ENCODE results near the gene FOXD1. TPM values are rescaled to one million over a fixed set of nuclear protein-coding genes. Genes with fewer than 3 reads are reported as not detected.

Gene FOXD1
- total RNA-seq, 3 donors from 2014 or later (not counting 1 experiment from before 2014, with no cell fraction given), result 0.31 to 0.63 (median 0.41) TPM

GRCh38 chr5:73437101-73437776 is 11.3 kb downstream of the FOXD1 start:
- Mint-ChIP-seq H3K4me3 (peak overlapping the region; percentile 25), H3K27me3 (ENCODE audit: low read depth in 2 of 2) (peaks cover 69 to 76% of the 10 kb centered on the region in 2 donors), H3K4me1 (peaks cover 5 to 6% of the 10 kb centered on the region in 2 donors), H3K36me3 (peaks cover 14% of the 10 kb centered on the region), H3K9me3 (peaks cover 0 to 2% of the 10 kb centered on the region in 2 donors), H3K27ac (no peak overlapping the region)
- H3K4me1 ChIP-seq (ENCODE audit: control insufficient read depth, insufficient read depth, low read length), result peaks cover 3% of the 10 kb centered on the region
- peak in 1 of 3 donors; percentile 25 for ATAC-seq
- no peak overlapping the region for H3K27ac ChIP-seq (ENCODE audit: low read length)
- no peaks in the 10 kb centered on the region for H3K9me3 ChIP-seq (ENCODE audit: control insufficient read depth, insufficient read depth, low read length)
- TF ChIP-seq CTCF (IDR thresholded peaks at IDR 0.05), result no peak
- H3K36me3 ChIP-seq (ENCODE audit: control insufficient read depth, insufficient read depth, low read length), result no peaks in the 10 kb centered on the region
- intact Hi-C loops (cut with micrococcal nuclease), result no loop called here
- H3K4me3 ChIP-seq (ENCODE audit: low read length), result no peak overlapping the region
- H3K27me3 ChIP-seq (ENCODE audit: control insufficient read depth, insufficient read depth, low read length), result peaks cover 73% of the 10 kb centered on the region
- 3% methylated on average over 69 of the region's 69 CpGs for whole genome bisulfite sequencing (ENCODE audit: insufficient coverage)
- DNase-seq, result no peak

GRCh38 chr5:73436535-73437100 is 12.0 kb downstream of the FOXD1 start:
- Histone ChIP-seq H3K4me3 (ENCODE audit: low read length) (no peak overlapping the region), H3K36me3 (ENCODE audit: control insufficient read depth, insufficient read depth, low read length) (no peaks in the 10 kb centered on the region), H3K4me1 (ENCODE audit: control insufficient read depth, insufficient read depth, low read length) (peaks cover 3% of the 10 kb centered on the region), H3K27me3 (ENCODE audit: control insufficient read depth, insufficient read depth, low read length) (peaks cover 70% of the 10 kb centered on the region), H3K27ac (ENCODE audit: low read length) (no peak overlapping the region), H3K9me3 (ENCODE audit: control insufficient read depth, insufficient read depth, low read length) (no peaks in the 10 kb centered on the region)
- intact Hi-C loops (cut with micrococcal nuclease), result no loop called here
- no peak for TF ChIP-seq CTCF (IDR thresholded peaks at IDR 0.05)
- WGBS (ENCODE audit: insufficient coverage), result 2% methylated on average over 66 of the region's 66 CpGs
- ATAC-seq (no peak), DNase-seq (no peak)
- Mint-ChIP-seq H3K27ac (no peak overlapping the region), H3K27me3 (ENCODE audit: low read depth in 2 of 2) (peaks cover 63 to 70% of the 10 kb centered on the region in 2 donors), H3K36me3 (peaks cover 14% of the 10 kb centered on the region), H3K4me1 (peaks cover 5 to 6% of the 10 kb centered on the region in 2 donors), H3K4me3 (no peak overlapping the region), H3K9me3 (peaks cover 0 to 2% of the 10 kb centered on the region in 2 donors)

GRCh38 chr5:73435759-73436534 is 12.6 kb downstream of the FOXD1 start:
- no peak for TF ChIP-seq CTCF (IDR thresholded peaks at IDR 0.05)
- intact Hi-C loops (cut with micrococcal nuclease), result no loop called here
- no peak overlapping the region for H3K4me3 ChIP-seq (ENCODE audit: low read length)
- H3K27ac Mint-ChIP-seq, result no peak overlapping the region
- WGBS (ENCODE audit: insufficient coverage), result 11% methylated on average over 35 of the region's 35 CpGs
- no peak for DNase-seq
- ATAC-seq, result no peak
- peaks cover 3% of the 10 kb centered on the region for H3K4me1 ChIP-seq (ENCODE audit: control insufficient read depth, insufficient read depth, low read length)
- H3K27me3 ChIP-seq (ENCODE audit: control insufficient read depth, insufficient read depth, low read length), result peaks cover 64% of the 10 kb centered on the region
- H3K36me3 Mint-ChIP-seq, result peaks cover 13% of the 10 kb centered on the region
- peak overlapping the region; percentile 28 for H3K4me3 Mint-ChIP-seq
- peaks cover 0 to under 1% of the 10 kb centered on the region in 2 donors for H3K9me3 Mint-ChIP-seq
- H3K36me3 ChIP-seq (ENCODE audit: control insufficient read depth, insufficient read depth, low read length), result no peaks in the 10 kb centered on the region
- H3K27me3 Mint-ChIP-seq (ENCODE audit: low read depth in 2 of 2), result peaks cover 56 to 63% of the 10 kb centered on the region in 2 donors
- H3K27ac ChIP-seq (ENCODE audit: low read length), result no peak overlapping the region
- H3K9me3 ChIP-seq (ENCODE audit: control insufficient read depth, insufficient read depth, low read length), result no peaks in the 10 kb centered on the region
- H3K4me1 Mint-ChIP-seq, result peaks cover 5 to 6% of the 10 kb centered on the region in 2 donors

All from natural killer cell (primary cell).